WERI-Rb-1 (cell line): ENCODE results near the gene KLF9.

ENCODE experiments used
- DNase-seq: peaks from one replicate; pipeline ENCODE4 v3.0.0-alpha.2; 2020
- H3K27ac ChIP-seq: fragments of 250-450 bp; sonication (Bioruptor Pico); 2 replicates; pipeline ENCODE4 v1.5.1; 2020; ENCODE audit warnings: mild to moderate bottlenecking, moderate library complexity
- H3K27me3 ChIP-seq: fragments of 250-450 bp; sonication (Bioruptor Pico); 2 replicates; pipeline ENCODE4 v1.5.1; 2021; ENCODE audit warnings: mild to moderate bottlenecking, low read depth, moderate library complexity; ENCODE audit not compliant: insufficient read depth, severe bottlenecking
- H3K36me3 ChIP-seq: fragments of 250-450 bp; sonication (Bioruptor Pico); 2 replicates; pipeline ENCODE4 v1.5.1; 2020; ENCODE audit warnings: mild to moderate bottlenecking, moderate library complexity
- H3K4me3 ChIP-seq: 2 replicates; pipeline ENCODE4 v1.5.1; 2011; ENCODE audit warnings: low read depth, mild to moderate bottlenecking, control low read depth, low read length
- H3K9me3 ChIP-seq: fragments of 250-450 bp; sonication (Bioruptor Pico); 2 replicates; pipeline ENCODE4 v1.5.1; 2021; ENCODE audit warnings: mild to moderate bottlenecking, moderate library complexity; ENCODE audit not compliant: severe bottlenecking
- CTCF ChIP-seq: IDR thresholded peaks from 2 replicates; pipeline ENCODE4 v1.5.1; 2011; ENCODE audit warnings: low read depth, mild to moderate bottlenecking, control low read depth, inconsistent platforms, low read length

KLF9 gene

GRCh38 chr9:70429899-70430298, 15.4 kb upstream of the KLF9 start:
- Histone ChIP-seq H3K9me3 (no peaks in the 10 kb centered on the region), H3K27me3 (no peaks in the 10 kb centered on the region), H3K36me3 (no peaks in the 10 kb centered on the region), H3K27ac (no peak overlapping the region), H3K4me3 (no peak overlapping the region)
- no peak for DNase-seq
- no peak for TF ChIP-seq CTCF

GRCh38 chr9:70428781-70429180, 14.3 kb upstream of the KLF9 start:
- no peak for TF ChIP-seq CTCF

GRCh38 chr9:70427161-70427945, 12.9 kb upstream of the KLF9 start:
- Histone ChIP-seq H3K27me3 (no peaks in the 10 kb centered on the region), H3K4me3 (no peak overlapping the region), H3K27ac (no peak overlapping the region), H3K9me3 (peaks cover 2% of the 10 kb centered on the region), H3K36me3 (no peaks in the 10 kb centered on the region)
- DNase-seq: no peak
- no peak for TF ChIP-seq CTCF

More at GRCh38 chr9:70428781-70429180, 14.3 kb upstream of the KLF9 start:
- Histone ChIP-seq H3K36me3 (no peaks in the 10 kb centered on the region), H3K9me3 (peaks cover under 1% of the 10 kb centered on the region), H3K27me3 (no peaks in the 10 kb centered on the region), H3K4me3 (no peak overlapping the region), H3K27ac (no peak overlapping the region)
- no peak for DNase-seq

- Histone ChIP-seq H3K9me3 (peaks cover 2% of the 10 kb centered on the region), H3K36me3 (no peaks in the 10 kb centered on the region), H3K27me3 (no peaks in the 10 kb centered on the region), H3K27ac (no peak overlapping the region), H3K4me3 (no peak overlapping the region)
- TF ChIP-seq CTCF: no peak
- DNase-seq: no peak
Measured at GRCh38 chr9:70425192-70425591, 10.7 kb upstream of the KLF9 start.

- Histone ChIP-seq H3K36me3 (no peaks in the 10 kb centered on the region), H3K27ac (no peak overlapping the region; the same call in 1 of the 2 replicates), H3K9me3 (peaks cover 2% of the 10 kb centered on the region), H3K27me3 (no peaks in the 10 kb centered on the region), H3K4me3 (no peak overlapping the region)
- DNase-seq: peak; percentile 23
- no peak for TF ChIP-seq CTCF
Measured at GRCh38 chr9:70422371-70423043, 8.1 kb upstream of the KLF9 start.
